ENCODE data around the gene TLE4.

DNA sequence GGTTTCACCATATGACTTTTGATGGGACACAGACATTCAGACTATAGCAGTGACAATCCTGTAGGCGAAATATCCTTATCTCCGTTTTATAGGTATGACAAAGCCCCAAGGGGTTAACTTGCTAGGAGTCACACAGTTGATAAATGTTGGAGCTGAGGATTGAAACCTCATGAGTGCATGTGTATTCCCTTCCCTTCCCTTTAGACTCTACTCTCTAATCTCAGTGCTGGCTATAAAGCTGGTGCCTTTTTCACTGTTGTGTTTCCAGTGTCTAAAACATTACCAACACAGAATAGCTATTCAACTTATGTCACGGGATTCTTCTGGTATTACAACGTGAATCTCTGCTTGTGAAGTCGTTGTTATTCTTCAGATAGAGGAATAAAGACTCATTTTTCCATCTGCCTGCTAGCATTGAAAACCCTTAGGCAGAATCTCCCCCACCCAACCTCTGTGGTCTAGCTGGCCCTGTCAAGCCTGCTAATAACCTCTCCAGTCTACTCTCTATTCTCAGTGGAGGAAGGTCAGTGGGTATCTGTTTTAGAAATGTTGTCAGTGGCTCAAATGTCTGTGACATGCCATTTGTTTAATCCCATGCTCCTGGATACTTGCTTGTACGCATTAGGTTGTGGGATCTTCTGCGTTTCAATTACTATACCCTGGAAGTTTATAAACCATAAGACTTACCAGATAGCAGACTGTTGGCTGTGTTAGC, 121.2 kb downstream of the TLE4 start:
- TF ChIP-seq GATA2 (IDR thresholded peaks at IDR 0.05; ENCODE audit: low read depth, low read length) (no peak), GATA3 (IDR thresholded peaks at IDR 0.05; ENCODE audit: low read depth, low read length) (no peak)

Data from SH-SY5Y (cell line).